Mammary epithelial cell (primary cell): ENCODE data around the gene DNMT1.

Source experiments
- EZH2 ChIP-seq: IDR thresholded peaks from 2 replicates; pipeline ENCODE4 v1.6.1; 2012; ENCODE audit warnings: low read length, inconsistent platforms, borderline replicate concordance
- TF ChIP-seq, protein P1 (sequence below), 2 donors: IDR thresholded peaks in 1 of 2; conservative IDR thresholded peaks in 1 of 2; 2 replicates each; pipeline ENCODE4 v1.5.1; 2011 to 2012; ENCODE audit warnings: inconsistent platforms in 2 of 2, low read length in 2 of 2, mild to moderate bottlenecking in 2 of 2, control low read depth in 1 of 2, low read depth in 1 of 2; ENCODE audit not compliant: insufficient read depth in 1 of 2; ENCODE audit errors: extremely low read depth in 1 of 2

DNA sequence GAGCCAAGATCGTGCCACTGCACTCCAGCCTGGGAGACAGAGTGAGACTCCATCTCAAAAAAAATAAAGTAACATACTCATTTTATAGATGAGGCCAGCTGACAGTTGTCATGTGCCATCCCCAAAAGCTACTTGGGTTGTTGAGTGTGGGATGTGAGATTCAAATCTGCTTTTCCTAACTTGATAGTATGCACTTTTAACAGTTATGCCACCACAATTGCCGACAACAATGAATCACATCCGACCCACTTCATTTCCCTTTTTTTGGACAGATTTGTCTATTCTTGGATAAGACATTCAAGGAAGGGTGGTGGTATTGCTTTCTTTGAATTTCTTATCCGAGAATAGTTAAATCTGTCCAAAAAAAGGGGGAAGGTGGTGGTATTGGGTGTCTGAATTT lies 16.3 kb upstream of the DNMT1 start:
- TF ChIP-seq, protein P1, sequence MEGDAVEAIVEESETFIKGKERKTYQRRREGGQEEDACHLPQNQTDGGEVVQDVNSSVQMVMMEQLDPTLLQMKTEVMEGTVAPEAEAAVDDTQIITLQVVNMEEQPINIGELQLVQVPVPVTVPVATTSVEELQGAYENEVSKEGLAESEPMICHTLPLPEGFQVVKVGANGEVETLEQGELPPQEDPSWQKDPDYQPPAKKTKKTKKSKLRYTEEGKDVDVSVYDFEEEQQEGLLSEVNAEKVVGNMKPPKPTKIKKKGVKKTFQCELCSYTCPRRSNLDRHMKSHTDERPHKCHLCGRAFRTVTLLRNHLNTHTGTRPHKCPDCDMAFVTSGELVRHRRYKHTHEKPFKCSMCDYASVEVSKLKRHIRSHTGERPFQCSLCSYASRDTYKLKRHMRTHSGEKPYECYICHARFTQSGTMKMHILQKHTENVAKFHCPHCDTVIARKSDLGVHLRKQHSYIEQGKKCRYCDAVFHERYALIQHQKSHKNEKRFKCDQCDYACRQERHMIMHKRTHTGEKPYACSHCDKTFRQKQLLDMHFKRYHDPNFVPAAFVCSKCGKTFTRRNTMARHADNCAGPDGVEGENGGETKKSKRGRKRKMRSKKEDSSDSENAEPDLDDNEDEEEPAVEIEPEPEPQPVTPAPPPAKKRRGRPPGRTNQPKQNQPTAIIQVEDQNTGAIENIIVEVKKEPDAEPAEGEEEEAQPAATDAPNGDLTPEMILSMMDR (conservative IDR thresholded peaks at IDR 0.05 in 1 of 2, IDR thresholded peaks at IDR 0.05 in 1 of 2; ENCODE audit: extremely low read depth in 1 of 2, insufficient read depth in 1 of 2, low read depth in 1 of 2, low read length in 2 of 2) = no peak
- no peak for TF ChIP-seq EZH2
